GM19324 (cell line): ENCODE data around the gene EML5.

ENCODE experiments used
- ATAC-seq: cut with Tn5 transposase; IDR thresholded peaks from one replicate; pipeline ENCODE4 v1.9.1; 2021; ENCODE audit warnings: mild to moderate bottlenecking, moderate library complexity; ENCODE audit not compliant: unreplicated experiment, low FRiP score

The EML5 gene

GRCh38 chr14:88733121-88733520, 59.6 kb downstream of the EML5 start:
- no peak for ATAC-seq

- no peak for ATAC-seq
Observed at GRCh38 chr14:88729159-88729558, 63.6 kb downstream of the EML5 start.

GRCh38 chr14:88727057-88727456, 65.7 kb downstream of the EML5 start:
- no peak for ATAC-seq

GRCh38 chr14:88710709-88711108, 82.0 kb downstream of the EML5 start:
- no peak for ATAC-seq

GRCh38 chr14:88707088-88707487, 85.7 kb downstream of the EML5 start:
- no peak for ATAC-seq

GRCh38 chr14:88706425-88706824, 86.3 kb downstream of the EML5 start:
- no peak for ATAC-seq

GRCh38 chr14:88698651-88699050, 94.1 kb downstream of the EML5 start:
- ATAC-seq, result no peak

GRCh38 chr14:88695870-88696269, 96.9 kb downstream of the EML5 start:
- no peak for ATAC-seq

GRCh38 chr14:88688386-88688785, 104.4 kb downstream of the EML5 start:
- ATAC-seq, result no peak

GRCh38 chr14:88683119-88683518, 109.6 kb downstream of the EML5 start:
- ATAC-seq, result no peak

- ATAC-seq, result no peak
Observed at GRCh38 chr14:88682495-88683114, 110.1 kb downstream of the EML5 start.

GRCh38 chr14:88681755-88682494, 110.8 kb downstream of the EML5 start:
- ATAC-seq, result no peak

GRCh38 chr14:88669346-88669745, 123.4 kb downstream of the EML5 start:
- no peak for ATAC-seq

GRCh38 chr14:88668448-88669116, 124.2 kb downstream of the EML5 start:
- peak; percentile 58 for ATAC-seq

GRCh38 chr14:88667555-88668273, 125.0 kb downstream of the EML5 start:
- peak; percentile 86 for ATAC-seq

GRCh38 chr14:88660056-88660455, 132.7 kb downstream of the EML5 start:
- no peak for ATAC-seq

- no peak for ATAC-seq
Observed at GRCh38 chr14:88639221-88639620, 153.5 kb downstream of the EML5 start.

- ATAC-seq, result no peak
Observed at GRCh38 chr14:88632512-88632911, 160.2 kb downstream of the EML5 start.

- no peak for ATAC-seq
Observed at GRCh38 chr14:88631091-88631490, 161.7 kb downstream of the EML5 start.

GRCh38 chr14:88630565-88630964, 162.2 kb downstream of the EML5 start:
- no peak for ATAC-seq

- ATAC-seq, result no peak
Observed at GRCh38 chr14:88628462-88628861, 164.3 kb downstream of the EML5 start.
